K562 (cell line): ENCODE measurements around the gene OR4F15. TPM values are rescaled to one million over a fixed set of nuclear protein-coding genes. Genes with fewer than 3 reads are reported as not detected.
"Not testable (repeated sequence)": the region's sequence is repeated elsewhere in the genome, so short reads cannot be mapped to it uniquely, and the experiment has no call there.

Source experiments
- ATAC-seq: fragments of 200-7000 bp; cut with Tn5 transposase; 3 replicates; pipeline ENCODE4 v1.9.1; 2020; ENCODE audit warnings: moderate library complexity
- BruUV-seq: library from RNA; stranded (reverse); fragments of 400-500 nt; replicated peaks from 2 replicates; lab custom pipeline; 2021; lab: Mats Ljungman, UMichigan
- CTCF ChIA-PET: fragments of 300-600 bp; formaldehyde crosslinking; extraction: SDS; loops from one replicate; lab custom pipeline; 2021; ENCODE audit warnings: low intra/inter-chr PET ratio; lab: Yijun Ruan, JAX
- POLR2A ChIA-PET: fragments of 300-600, 350-650 bp; sonication (Branson Sonifier 250); formaldehyde crosslinking; extraction: SDS; loops from one replicate; lab custom pipeline; 2021; ENCODE audit warnings: antibody characterized with exemption, inconsistent platforms; lab: Yijun Ruan, JAX
- DNase-seq, 4 experiments: peaks; one replicate each; pipeline versions ENCODE4 v3.0.0 to v3.0.0-alpha.2; 2011 to 2018; ENCODE audit warnings: low spot score in 3 of 4, mixed read lengths in 3 of 4; ENCODE audit errors: extremely low read depth in 1 of 4
- FAIRE-seq: peaks from 2 replicates; lab custom pipeline; 2011; peaks lifted over from hg19 to GRCh38; lab: Jason Lieb, UNC
- H2AFZ ChIP-seq: 2 replicates; pipeline ENCODE4 v1.6.0; 2011; ENCODE audit warnings: low read depth, low read length, control low read depth, inconsistent platforms
- H3K27ac ChIP-seq: fragments of 200-600 bp; 3 replicates; pipeline ENCODE4 v1.8.0; 2011; ENCODE audit warnings: low read depth, mild to moderate bottlenecking, control low read depth, inconsistent platforms, low read length, moderate library complexity, mixed read lengths; ENCODE audit errors: extremely low read depth
- H3K27me3 ChIP-seq, 2 experiments: fragments of 300-600 bp in 1 of 2; 2 replicates in 1 of 2; 3 replicates in 1 of 2; pipeline versions ENCODE4 v1.6.0 to v1.8.0; 2011; ENCODE audit warnings: inconsistent platforms in 2 of 2, low read length in 2 of 2, mild to moderate bottlenecking in 1 of 2, mixed read lengths in 1 of 2, moderate library complexity in 1 of 2; ENCODE audit not compliant: control insufficient read depth in 2 of 2, insufficient read depth in 2 of 2
- H3K36me3 ChIP-seq: fragments of 300-600 bp; 3 replicates; pipeline ENCODE4 v1.8.0; 2011; ENCODE audit warnings: mild to moderate bottlenecking, low read length, inconsistent platforms; ENCODE audit not compliant: control insufficient read depth, insufficient read depth
- H3K4me1 ChIP-seq, 2 experiments: fragments of 200-600 bp in 1 of 2; replicated peaks in 1 of 2; 2 replicates in 1 of 2; 3 replicates in 1 of 2; pipeline versions ENCODE4 v1.5.1 to v1.8.0; 2011; ENCODE audit warnings: inconsistent platforms in 2 of 2, low read length in 2 of 2, mild to moderate bottlenecking in 1 of 2, mixed read lengths in 1 of 2, moderate library complexity in 1 of 2; ENCODE audit not compliant: control insufficient read depth in 2 of 2, insufficient read depth in 2 of 2
- H3K4me2 ChIP-seq: 2 replicates; pipeline ENCODE4 v1.6.1; 2011; ENCODE audit warnings: low read length, control low read depth, inconsistent platforms, mixed read lengths; ENCODE audit not compliant: insufficient read depth
- H3K4me3 ChIP-seq: fragments of 200-600 bp; sonication (generic), shearing (Covaris generic); 2 replicates; pipeline ENCODE4 v1.5.1; 2016; ENCODE audit warnings: control low read depth, inconsistent platforms
- H3K79me2 ChIP-seq: fragments of 200-600 bp; 3 replicates; pipeline ENCODE4 v1.8.0; 2011; ENCODE audit warnings: low read length, inconsistent platforms; ENCODE audit not compliant: control insufficient read depth, insufficient read depth
- H3K9ac ChIP-seq, 2 experiments: 2 replicates each; pipeline versions ENCODE4 v1.6.0 to v1.6.1; 2011; ENCODE audit warnings: low read depth in 2 of 2, low read length in 2 of 2, control low read depth in 1 of 2, inconsistent platforms in 1 of 2, mild to moderate bottlenecking in 1 of 2, mixed read lengths in 1 of 2; ENCODE audit not compliant: insufficient read depth in 1 of 2
- H3K9me1 ChIP-seq: one replicate; pipeline ENCODE4 v1.6.0; 2011; ENCODE audit warnings: inconsistent platforms, mild to moderate bottlenecking, low read length, moderate library complexity; ENCODE audit not compliant: control insufficient read depth, insufficient read depth
- H3K9me3 ChIP-seq: replicated peaks from 2 replicates; pipeline ENCODE4 v1.5.1; 2011; ENCODE audit warnings: low read depth, low read length, inconsistent platforms; ENCODE audit not compliant: control insufficient read depth, insufficient read depth
- H4K20me1 ChIP-seq: replicated peaks from 2 replicates; pipeline ENCODE4 v1.6.1; 2011; ENCODE audit warnings: low read length, inconsistent platforms, mixed read lengths; ENCODE audit not compliant: control insufficient read depth, insufficient read depth
- BRD4 ChIP-seq: fragments of 200-600 bp; sonication (generic); IDR thresholded peaks from 2 replicates; pipeline ENCODE4 v1.6.1; 2017; ENCODE audit warnings: inconsistent platforms
- HNRNPL ChIP-seq: fragments of 200-400 bp; formaldehyde crosslinking; IDR thresholded peaks from 2 replicates; pipeline ENCODE4 v1.6.1; 2017; ENCODE audit warnings: low read depth, mild to moderate bottlenecking, low read length
- WGBS: fragments of 100-300 bp; shearing (Covaris generic); methylation state at CpG from one replicate; pipeline ENCODE4 v1.1.6; 2016; ENCODE audit warnings: low coverage, mixed read lengths; ENCODE audit not compliant: insufficient coverage; ENCODE audit errors: missing lambda C conversion rate; 5-methylcytosine and 5-hydroxymethylcytosine counted together
- in situ Hi-C: fragments of 300-500 bp; cut with MboI; formaldehyde crosslinking; loops from 4 replicates; pipeline ENCODE4 v1.15.0; 2018; ENCODE audit warnings: inconsistent platforms, mixed read lengths
- intact Hi-C: fragments of 100-400 bp; cut with micrococcal nuclease; formaldehyde crosslinking; loops from 2 replicates; pipeline ENCODE4 v1.14.2; 2022
- polyA plus RNA-seq, 8 experiments: library from polyadenylated mRNA; depleted of rRNA in 4 of 8; stranded (reverse) in 5 of 8; unstranded in 3 of 8; fragments of >200 nt; fragmentation: Nextera tagmentation in 2 of 8; fragmentation: Illumina TruSeq in 1 of 8; extraction: Ambion mirVana in 2 of 8; extraction: Trizol in 1 of 8; gene quantifications; 2 replicates each; pipeline versions ENCODE4 v1.2.1 to v1.2.3, GENCODE V29; 2011 to 2014; ENCODE audit warnings: inconsistent platforms in 1 of 8, missing spikeins in 1 of 8
- total RNA-seq, 7 experiments: library from RNA; depleted of rRNA in 6 of 7; stranded (reverse); fragments of >200 nt in 6 of 7; fragmentation: Illumina TruSeq in 2 of 7; extraction: Trizol in 2 of 7; gene quantifications; 2 replicates each; pipeline versions ENCODE4 v1.2.1 to v1.2.3, GENCODE V29; 2011 to 2021; ENCODE audit warnings: low replicate concordance in 1 of 7

The OR4F15 gene
- total and polyA plus RNA-seq, 9 of the 15 experiments (the other 6 are each of a cell fraction or from before 2014, with no cell fraction given), result not detected

DNA sequence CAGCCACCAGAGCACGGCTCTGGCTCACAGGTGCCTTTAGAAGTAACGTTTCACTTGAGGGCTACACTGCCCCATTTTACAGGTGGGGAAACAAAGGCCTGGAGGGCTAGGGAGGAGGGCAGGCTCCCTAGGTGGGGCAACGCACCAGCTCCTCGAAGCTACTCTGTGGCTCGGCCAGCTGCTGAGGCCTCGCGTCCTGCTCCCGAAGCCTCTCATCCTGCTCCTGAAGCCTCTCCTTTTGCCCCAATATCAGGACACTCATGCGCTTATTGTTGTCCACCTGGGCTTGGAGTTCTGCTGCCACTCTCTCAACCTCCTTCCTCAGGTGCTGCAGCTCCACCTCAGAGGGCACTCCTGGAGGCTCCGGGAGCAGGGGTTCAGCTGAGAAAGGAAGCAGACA, 36.9 kb upstream of the OR4F15 start:
- no peak for TF ChIP-seq HNRNPL
- TF ChIP-seq BRD4, result no peak
- TF ChIP-seq, all 486 proteins: peak for 0
- ChIA-PET POLR2A (no interaction called here), CTCF (no interaction called here)
- no peaks in the 10 kb centered on the region for H4K20me1 ChIP-seq
- H3K9me1 ChIP-seq, result no peaks in the 10 kb centered on the region
- in situ Hi-C loops, result no loop called here
- no peaks in the 10 kb centered on the region for H3K9me3 ChIP-seq
- H3K27me3 ChIP-seq, result peaks cover 12 to 59% of the 10 kb centered on the region in 2 experiments; a peak in 3 of 5 replicates
- BruUV-seq, result no TSS peak
- 4% methylated on average over 10 of the region's 10 CpGs for WGBS
- H2AFZ ChIP-seq, result no peak overlapping the region
- 0 out of 5 replicates have a peak, but pooled peaks cover 0 to 4% of the 10 kb centered on the region in 2 experiments for H3K4me1 ChIP-seq
- FAIRE-seq, result no peak
- H3K27ac ChIP-seq, result no peak overlapping the region
- DNase-seq, result no peak
- no peak for ATAC-seq
- H3K79me2 ChIP-seq, result no peaks in the 10 kb centered on the region
- H3K36me3 ChIP-seq, result no peaks in the 10 kb centered on the region
- H3K4me2 ChIP-seq, result no peak overlapping the region
- H3K4me3 ChIP-seq, result no peak overlapping the region
- intact Hi-C loops, result no loop called here
- H3K9ac ChIP-seq, result no peak overlapping the region

DNA sequence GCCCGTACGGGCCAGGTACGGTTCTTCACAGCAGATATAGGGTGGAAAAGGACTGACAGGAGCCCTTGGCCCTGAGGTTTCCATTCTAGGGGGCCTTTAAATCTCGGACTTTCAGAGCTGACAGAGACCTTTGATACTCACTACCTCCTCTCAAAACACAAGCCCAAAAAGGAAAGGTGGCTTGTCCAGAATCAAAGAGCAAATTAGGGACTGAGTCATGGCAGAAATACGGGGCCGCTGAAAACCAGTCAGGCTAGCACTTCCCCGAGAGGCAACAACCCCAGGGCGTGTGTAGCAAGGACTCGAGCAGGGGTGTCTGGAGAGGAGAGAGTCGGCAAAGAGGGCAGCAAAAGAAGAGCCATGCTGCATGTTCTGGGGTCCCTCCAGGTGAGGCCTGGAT, 33.4 kb upstream of the OR4F15 start:
- FAIRE-seq, in situ Hi-C loops, H3K4me1 ChIP-seq, H3K9me1 ChIP-seq, H3K27ac ChIP-seq, H3K79me2 ChIP-seq, H3K9ac ChIP-seq, H2AFZ ChIP-seq, H4K20me1 ChIP-seq, H3K4me2 ChIP-seq, H3K4me3 ChIP-seq, BruUV-seq, ATAC-seq, CTCF ChIA-PET, intact Hi-C loops, DNase-seq, H3K36me3 ChIP-seq, H3K9me3 ChIP-seq: not testable (repeated sequence)
- WGBS, result 2% methylated on average over 9 of the region's 10 CpGs
- POLR2A ChIA-PET, result interaction anchor here (0.6 kb wide), 1 partner anchor 54 kb away, joined by 3 read pairs; no protein-coding TSS in a partner anchor
- peaks cover 12 to 47% of the 10 kb centered on the region in 2 experiments; a peak in 3 of 5 replicates for H3K27me3 ChIP-seq
